GM19395 (cell line): ENCODE measurements around the gene CT47C1.
"Not testable (repeated sequence)": the region's sequence is repeated elsewhere in the genome, so short reads cannot be mapped to it uniquely, and the experiment has no call there.

ENCODE experiments used
- ATAC-seq: cut with Tn5 transposase; IDR thresholded peaks from one replicate; pipeline ENCODE4 v1.9.1; 2021; ENCODE audit warnings: mild to moderate bottlenecking, moderate library complexity; ENCODE audit not compliant: unreplicated experiment

Gene CT47C1

DNA sequence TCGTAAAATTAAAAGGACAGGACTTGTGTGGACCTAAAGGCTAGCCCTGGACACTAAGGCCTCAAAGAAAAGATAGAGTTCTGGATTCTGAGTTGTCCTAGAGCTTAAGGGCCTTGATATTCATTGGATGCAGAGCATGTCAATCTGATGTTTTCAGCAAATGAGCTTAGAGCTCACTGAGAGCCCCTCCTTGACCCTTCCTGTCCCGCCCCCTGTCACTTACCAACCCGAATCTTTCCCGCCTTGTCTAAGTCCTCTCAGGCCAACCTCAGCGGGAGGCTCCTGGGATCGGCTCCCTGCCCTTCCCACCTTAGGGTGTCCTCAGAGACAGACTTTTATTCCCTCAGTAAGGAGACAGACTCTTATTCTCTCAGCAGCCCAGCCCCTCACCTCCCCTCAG lies at the start of gene CT47C1:
TSS of gene CT47C1 (plus strand) at position 250 of the 400 bp plus-strand sequence. CDS start 233 bp downstream, outside the sequence.
- no peak for ATAC-seq

DNA sequence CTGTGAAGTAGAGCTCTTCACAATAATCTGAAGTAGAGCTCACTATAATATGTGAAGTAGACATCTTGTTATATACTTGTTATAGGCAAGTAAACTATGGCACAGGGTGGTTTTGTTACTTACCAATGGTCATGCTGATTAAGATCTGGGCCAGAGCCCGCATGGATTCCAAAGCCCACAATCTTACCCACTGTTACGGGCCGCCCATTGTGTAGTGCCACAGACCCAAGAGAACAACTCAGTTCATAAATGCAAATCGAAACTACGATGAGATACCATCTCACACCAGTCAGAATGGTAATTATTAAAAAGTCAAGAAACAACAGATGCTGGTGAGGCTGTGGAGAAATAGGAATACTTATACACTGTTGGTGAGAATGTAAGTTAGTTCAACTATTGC lies 46.9 kb upstream of the CT47C1 start:
- no peak for ATAC-seq

DNA sequence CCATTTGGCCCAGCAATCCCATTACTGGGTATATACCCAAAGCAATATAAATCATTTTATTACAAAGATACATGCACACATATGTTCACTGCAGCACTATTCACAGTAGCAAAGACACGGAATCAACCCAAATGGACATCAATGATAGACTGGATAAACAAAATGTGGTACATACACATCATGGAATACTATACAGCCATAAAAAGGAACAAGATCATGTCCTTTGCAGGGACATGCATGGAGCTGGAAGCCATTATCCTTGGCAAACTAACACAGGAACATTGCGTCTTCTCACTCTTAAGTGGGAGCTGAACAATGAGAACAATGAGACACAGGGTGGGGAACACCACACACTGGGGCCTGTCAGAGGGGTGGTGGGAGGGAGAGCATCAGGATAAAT lies 46.4 kb upstream of the CT47C1 start:
- ATAC-seq, result not testable (repeated sequence)

DNA sequence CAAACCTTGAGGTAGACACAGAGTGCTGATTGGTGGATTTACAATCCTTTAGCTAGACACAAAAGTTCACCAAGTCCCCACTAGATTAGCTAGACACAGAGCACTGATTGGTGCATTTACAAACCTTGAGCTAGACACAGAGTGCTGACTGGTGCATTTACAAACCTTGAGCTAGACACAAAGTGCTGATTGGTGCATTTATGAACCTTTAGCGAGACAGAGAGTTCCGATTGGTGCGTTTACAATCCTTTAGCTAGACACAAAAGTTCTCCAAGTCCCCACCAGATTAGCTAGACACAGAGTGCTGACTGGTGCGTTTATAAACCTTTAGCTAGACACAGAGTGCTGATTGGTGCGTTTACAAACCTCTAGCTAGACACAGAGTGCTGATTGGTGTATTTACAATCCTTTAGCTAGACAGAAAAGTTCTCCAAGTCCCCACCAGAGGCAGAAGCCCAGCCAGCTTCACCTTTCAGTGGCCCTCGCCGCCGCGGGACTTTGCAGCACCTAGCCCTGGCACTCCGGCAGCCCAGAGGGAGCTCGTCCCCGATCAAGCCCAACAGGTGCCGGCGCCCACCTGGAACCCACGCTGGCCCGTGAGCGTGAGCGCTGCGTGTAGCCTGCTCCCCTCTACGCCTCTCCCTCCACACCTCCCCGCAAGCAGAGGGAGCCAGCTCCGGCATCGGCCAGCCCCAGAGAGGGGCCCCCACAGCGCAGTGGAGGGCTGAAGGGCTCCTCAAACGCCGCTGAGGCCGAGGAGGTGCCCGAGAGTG lies 44.6 kb upstream of the CT47C1 start:
- not testable (repeated sequence) for ATAC-seq

DNA sequence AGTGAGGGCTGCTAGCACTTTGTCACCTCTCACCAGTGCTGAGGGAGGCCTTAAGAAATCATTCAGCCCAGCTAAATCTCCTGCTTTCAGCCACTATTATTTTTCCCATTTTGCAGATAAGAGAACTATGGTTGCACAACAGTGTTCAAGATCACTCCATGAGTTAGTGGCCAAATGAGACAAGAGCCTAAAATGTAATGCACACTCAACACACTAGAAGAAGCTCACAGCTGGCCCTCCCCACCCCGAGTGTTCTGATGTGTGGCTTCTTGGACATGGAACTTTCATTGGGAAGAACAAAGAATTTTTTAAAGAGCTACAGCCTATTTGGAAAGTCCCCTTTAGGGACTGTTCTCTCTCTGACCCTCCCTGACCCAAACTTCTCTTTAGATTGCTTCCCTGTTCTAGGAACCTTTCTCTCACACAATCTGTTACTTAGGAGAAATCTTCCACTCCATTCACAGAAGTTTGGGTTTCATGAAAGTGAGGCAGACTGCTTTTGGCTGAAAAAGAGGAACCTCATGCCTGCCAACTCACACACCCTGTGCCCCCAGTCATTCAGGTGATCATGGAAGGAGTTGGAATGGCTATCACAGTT lies 44.0 kb upstream of the CT47C1 start:
- ATAC-seq, result no peak

DNA sequence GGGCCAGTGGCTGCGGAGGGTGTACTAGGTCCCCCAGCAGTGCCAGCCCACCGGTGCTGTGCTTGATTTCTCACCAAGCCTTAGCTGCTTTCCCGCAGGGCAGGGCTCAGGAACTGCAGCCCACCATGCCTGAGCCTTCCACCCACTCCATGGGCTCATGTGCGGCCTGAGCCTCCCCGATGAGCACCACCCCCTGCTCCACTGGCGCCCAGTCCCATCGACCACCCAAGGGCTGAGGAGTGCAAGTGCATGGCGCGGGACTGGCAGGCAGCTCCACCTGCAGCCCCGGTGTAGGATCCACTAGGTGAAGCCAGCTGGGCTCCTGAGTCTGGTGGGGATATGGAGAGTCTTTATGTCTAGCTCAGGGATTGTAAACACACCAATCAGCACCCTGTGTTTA lies 43.1 kb upstream of the CT47C1 start:
- ATAC-seq, result not testable (repeated sequence)

DNA sequence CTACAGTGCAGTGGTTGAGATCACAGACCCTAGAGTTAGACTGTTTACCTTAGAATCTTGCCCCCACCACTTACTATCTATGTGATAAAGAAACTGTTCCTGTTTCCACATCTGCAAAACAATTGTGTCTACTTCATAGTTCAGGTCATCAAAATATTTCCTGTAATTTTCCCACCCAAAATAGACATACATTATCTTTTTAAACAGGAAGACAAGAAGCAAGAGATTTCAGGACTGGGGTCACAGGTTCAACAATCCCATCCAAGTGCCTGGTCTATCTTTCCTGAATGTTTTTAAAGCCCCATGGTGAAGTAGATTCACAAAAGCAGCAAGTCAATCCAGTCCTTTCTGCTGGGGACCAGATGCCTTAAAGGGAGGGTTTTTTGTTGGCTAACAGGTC lies 41.8 kb upstream of the CT47C1 start:
- no peak for ATAC-seq

DNA sequence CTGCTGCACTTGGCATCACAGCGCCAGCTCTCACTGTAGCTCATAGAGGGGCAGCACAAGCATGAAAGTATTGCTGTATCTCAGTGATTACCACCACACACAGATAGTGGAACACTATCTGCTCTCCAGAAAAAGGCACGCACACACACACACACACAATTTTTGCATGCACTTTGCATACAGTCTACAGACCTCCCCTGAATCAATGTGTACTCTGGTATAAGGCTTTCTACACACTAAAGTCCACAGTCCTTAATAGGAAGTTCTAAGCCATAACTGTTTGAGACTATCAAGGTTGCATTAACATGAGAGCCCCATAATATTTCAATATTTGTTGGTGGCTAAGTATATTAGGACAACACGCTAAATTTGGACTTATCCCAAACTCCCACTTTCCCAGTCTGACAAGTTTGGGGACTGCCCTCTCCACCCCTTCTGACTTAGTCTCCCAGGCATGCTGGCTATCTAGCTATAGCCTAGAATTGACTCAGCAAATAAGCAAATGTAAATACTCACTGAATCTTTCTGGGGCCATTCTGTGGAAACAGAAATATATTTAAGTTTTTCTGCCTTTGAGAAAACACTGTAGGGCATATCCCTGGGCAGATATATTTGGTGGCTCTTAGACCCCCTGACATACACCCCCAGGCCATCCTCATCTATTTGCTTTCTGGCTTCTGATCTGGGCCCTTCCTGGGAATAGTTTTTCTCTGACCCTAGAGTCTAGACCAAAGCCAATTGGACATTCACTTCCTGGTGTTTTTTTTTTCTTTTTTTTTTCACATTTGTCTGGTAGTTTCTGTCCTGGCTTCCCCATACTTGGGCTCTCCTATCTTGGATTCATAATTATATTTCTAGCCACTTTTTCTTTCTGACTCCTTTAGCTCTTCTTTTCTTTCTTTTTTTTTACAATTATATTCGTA lies 36.4 kb upstream of the CT47C1 start:
- no peak for ATAC-seq

DNA sequence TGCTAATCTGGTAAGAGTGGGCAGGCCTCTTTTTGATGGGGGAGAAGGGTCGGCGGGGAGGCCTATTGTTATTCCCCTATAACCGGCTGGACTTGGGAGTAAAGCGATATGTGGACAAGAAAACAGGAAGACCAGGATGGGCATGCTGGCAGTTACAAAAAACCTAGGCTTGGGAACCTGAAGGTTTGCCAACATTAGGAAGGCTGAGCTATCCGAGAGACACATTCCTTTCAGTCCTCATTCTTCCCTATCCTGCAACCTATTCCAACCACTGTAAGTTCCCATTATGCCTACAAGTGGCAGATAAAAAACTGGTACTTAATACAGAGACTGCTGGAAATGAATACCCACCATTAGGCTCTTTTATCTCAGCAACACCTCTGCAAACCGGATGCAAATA lies 32.4 kb upstream of the CT47C1 start:
- no peak for ATAC-seq

DNA sequence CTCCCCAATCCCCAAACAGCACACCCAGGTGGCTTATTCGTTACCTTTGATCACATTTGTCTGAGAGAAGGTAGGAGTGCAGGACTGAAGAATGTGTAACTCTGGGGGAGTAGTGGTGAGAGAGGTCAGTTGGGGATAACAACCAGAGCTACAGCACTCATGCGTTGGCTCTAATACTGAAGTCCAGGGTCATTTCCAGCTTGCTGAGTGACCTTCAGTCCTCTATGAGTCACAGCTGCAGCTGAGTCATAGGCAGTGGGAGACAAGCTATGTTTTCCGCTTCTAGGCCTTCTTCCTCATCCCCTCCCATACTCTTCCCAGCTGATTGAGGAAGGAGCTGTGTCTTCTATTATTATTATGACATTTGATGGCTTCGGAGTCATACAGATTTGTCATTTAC lies 31.6 kb upstream of the CT47C1 start:
- no peak for ATAC-seq

DNA sequence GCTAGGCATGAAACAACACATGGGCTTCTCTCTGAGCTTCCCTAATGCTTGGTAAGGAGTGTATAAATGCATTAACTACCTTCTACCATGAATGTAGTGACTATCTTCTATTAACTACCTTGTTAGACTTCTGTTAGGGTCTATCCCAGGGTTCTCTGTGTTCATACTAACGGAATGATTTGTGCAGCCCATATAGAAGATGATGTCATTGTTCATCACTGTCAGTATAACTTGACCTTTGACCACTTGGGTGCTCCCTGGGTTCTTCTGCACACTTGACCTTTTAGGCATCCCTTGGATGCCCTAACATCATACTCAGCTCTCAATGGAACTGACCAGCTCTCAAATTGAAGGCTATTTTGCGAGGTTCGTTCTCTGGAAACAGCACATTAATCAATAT lies 30.8 kb upstream of the CT47C1 start:
- no peak for ATAC-seq

DNA sequence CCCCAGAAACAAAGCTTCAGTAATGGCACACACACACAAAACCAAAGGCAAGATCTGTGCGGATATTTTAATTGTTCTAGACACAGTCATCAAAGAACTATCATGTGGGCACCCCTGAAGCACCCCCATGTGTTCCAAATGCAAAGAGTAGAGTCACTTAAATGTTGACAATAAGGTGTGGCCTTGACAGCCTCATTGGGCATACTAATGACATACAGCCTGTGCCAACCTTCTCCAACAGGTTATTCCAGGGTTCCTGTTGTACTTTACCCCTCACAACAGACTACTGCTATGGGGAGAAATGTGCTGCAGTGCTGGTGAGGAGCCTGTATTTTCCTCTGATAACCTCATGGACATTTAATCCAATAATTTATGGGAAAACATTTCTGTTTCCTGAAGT lies 29.8 kb upstream of the CT47C1 start:
- ATAC-seq, result no peak

DNA sequence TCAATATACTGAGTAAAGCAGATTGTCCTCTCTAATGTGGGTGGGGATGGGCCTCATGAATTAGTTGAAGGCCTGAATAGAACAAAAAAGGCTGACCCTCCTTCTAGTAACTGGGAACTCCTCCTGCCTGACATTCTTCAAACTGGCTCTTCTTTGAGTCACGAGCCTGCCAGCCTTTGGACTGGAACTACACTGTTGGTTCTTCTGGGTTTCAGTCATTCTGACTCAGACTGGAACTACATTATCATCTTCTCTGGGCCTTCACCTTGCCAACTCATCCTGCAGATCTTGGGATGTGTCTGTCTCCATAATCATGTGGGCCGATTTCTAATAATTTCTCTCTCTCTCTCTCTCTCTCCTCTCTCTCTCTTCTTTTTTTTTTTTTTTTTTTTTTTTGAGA lies 26.9 kb upstream of the CT47C1 start:
- no peak for ATAC-seq

DNA sequence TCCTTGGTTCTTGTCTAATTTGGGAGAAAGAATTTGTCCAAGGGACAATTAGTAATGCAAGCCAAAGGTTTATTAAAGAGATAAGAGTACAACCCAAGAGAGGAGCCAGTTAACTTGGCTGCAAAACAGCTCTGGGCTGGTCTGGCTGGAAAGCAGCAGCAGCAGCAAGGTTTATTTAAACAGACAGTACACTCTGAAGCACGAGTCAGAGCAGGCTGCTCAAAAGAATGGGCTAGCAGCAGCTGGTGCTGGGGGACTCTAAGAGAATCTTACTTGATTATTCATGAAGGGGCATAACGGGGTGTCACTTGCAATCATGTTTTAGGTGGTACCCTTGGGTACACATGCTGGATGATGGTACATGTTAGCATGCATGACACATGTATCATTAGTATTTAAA lies 17.1 kb upstream of the CT47C1 start:
- no peak for ATAC-seq

DNA sequence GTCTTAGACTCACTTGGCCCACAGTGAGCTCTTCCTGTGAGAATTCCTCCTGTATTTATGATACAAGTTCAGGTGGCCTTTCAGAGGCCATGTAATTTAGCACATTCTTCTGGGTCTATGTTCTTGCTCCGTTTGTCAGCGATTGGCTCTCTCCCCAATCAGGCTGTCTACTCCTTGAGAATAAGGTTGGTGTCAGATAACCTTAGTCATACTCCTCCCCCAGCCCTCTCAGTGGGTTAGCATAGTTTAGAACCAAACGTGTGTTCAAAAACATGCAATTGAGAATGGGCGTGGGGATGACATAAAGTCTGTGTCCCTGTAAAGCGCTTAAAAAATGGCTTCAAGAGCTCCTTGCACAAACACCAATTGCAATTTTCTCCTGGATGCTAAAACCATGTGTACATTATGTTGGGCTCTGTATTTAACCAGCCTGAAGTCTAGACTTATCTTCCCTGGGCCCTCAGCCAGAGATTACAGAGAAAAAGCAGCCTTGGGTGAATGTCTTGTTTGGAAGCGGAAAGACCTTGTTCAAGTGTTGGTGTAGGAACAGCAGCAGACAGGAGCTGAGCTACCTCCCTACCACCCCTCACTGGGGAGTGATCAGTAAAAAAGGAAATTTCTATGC lies 9.9 kb upstream of the CT47C1 start:
- ATAC-seq, result no peak

DNA sequence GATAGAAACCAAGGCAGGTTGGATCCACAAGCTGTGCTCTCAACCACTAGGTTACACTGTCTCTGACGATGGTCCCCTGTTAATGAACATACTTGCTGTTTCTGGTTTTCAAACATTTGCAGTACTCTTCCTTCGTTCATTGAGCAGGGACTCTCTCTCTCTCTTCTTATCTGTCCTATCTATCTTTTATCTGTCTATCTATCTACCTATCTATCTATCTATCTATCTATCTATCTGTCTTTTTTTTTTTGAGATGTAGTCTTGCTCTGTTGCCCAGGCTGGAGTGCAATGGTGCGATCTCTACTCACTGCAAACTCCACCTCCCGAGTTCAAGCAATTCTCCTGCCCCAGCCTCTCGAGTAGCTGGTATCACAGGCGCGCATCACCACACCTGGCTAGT lies 9.4 kb upstream of the CT47C1 start:
- no peak for ATAC-seq

DNA sequence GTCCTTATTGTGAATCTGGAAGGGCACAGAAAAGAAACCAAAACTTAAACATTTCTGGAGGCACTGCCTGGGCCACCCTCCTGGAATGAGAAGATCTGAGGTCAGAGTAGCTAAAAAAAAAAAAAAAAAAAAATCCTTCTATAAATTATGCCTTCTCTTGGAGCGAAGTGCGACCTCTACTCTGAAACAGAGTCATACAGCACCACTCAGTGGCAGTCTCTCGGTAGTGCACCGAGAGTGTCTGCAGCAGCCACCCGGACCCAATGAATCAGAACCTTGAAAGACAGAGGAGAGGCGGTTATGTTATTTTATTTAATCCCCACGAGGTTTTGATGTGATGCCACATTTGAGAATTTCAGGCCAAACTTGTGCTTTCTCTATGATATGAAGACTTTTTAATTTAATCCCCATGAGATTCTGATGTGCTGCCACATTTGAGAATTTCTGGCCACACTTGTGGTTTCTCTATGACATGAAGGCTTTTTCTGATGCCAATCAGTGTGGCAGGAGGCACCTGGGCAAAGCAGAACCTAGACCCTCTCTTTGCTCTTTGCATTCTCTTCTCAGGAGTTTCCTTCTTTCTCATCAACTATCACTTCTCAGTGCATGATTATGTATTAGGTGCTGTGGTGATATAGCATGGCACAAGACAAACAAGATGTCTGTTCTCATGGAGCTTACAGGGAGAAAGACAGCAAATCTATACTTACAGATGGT lies 5.6 kb upstream of the CT47C1 start:
- ATAC-seq, result no peak

DNA sequence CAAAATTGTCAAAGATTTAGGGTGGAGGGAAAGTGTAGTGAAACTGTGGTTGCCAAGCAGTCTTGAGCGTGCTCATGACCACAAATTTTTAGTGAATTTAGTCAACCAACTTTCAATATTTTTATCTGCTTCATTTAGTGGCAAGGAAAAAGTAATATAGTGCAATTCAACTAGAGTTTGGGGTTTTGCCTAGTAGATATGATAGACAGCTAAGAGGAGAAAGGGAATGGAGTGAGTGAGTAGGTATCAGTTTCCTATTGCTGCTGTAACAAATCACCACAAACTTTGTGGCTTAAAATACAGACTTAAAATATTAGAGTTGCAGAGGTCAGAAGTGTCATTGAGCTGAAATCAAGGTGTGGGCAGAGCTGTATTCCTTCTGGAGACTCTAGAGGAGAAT lies 3.7 kb upstream of the CT47C1 start:
- ATAC-seq, result no peak

DNA sequence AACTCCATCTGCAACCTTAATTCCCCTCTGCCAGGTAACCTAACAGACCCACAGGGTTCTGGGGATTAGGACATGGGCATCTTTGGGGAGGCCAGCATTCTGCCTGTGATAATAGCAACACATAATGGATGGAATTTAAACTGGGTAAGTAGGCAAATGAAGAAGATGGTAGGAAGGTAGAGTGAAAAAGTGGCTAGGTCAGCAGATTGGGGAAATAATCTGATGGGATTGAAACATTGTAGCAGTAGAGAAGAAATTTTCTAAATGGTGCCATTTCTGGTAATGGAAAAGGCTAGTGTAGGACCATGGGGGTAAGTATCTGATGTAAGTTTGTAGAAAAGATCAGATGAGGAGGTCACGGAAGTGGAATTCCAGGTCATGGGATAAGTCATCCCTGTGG lies 3.0 kb upstream of the CT47C1 start:
- ATAC-seq, result no peak

DNA sequence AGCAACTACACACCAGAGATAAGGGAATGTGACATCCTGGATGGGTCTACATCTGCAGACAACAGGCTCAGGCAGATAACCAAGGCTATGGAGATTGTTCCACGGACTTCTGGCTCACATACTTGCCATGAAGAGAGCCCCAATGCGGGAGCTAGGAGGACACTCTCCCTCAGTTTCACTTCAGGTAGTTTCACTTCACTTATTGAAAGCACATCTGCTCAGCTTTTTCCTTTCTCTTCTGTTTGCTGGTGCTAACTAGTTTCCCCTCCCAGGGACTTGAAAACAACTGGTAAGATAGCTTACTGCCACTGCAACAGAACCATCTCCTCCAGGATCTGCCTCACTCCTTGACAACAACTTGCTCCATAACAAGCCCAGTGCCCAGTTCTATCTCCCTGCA lies 1.4 kb upstream of the CT47C1 start:
- peak; percentile 89 for ATAC-seq
